Liver (tissue), 3 donors: ENCODE data around the gene HIF3A.

Source experiments
- EGR1 ChIP-seq, 2 donors: IDR thresholded peaks; 2 replicates each; pipeline ENCODE4 v1.6.1; 2016 to 2018; ENCODE audit warnings: antibody characterized with exemption in 2 of 2, low read depth in 2 of 2
- GABPA ChIP-seq, 2 donors: IDR thresholded peaks in 1 of 2; conservative IDR thresholded peaks in 1 of 2; 2 replicates each; pipeline ENCODE4 v1.6.1; 2016; ENCODE audit warnings: antibody characterized with exemption in 2 of 2, mild to moderate bottlenecking in 1 of 2, moderate library complexity in 1 of 2
- JUND ChIP-seq, 2 donors: IDR thresholded peaks; 2 replicates each; pipeline ENCODE4 v1.6.1; 2016; ENCODE audit warnings: antibody characterized with exemption in 2 of 2
- RAD21 ChIP-seq, 2 donors: IDR thresholded peaks; 2 replicates each; pipeline ENCODE4 v1.6.1; 2016; ENCODE audit warnings: antibody characterized with exemption in 2 of 2, mild to moderate bottlenecking in 2 of 2
- TAF1 ChIP-seq: conservative IDR thresholded peaks from 2 replicates; pipeline ENCODE4 v1.6.1; 2016; ENCODE audit warnings: antibody characterized with exemption, mild to moderate bottlenecking
- YY1 ChIP-seq: IDR thresholded peaks from 2 replicates; pipeline ENCODE4 v1.6.1; 2016; ENCODE audit warnings: antibody characterized with exemption, mild to moderate bottlenecking
- TF ChIP-seq, protein P1 (sequence below): IDR thresholded peaks from 2 replicates; pipeline ENCODE4 v1.6.1; 2016; ENCODE audit warnings: antibody characterized with exemption, mild to moderate bottlenecking
- TF ChIP-seq, protein P2 (sequence below): fragments of 150-350 bp; IDR thresholded peaks from 2 replicates; pipeline ENCODE4 v1.5.1; 2017; ENCODE audit warnings: improper control_type of control experiment, low read depth, low read length; ENCODE audit not compliant: missing input control
- TF ChIP-seq, protein P3 (sequence below): IDR thresholded peaks from 2 replicates; pipeline ENCODE4 v1.6.1; 2016; ENCODE audit warnings: antibody characterized with exemption
- donor health status: healthy.
- donor health status: healthy.

DNA sequence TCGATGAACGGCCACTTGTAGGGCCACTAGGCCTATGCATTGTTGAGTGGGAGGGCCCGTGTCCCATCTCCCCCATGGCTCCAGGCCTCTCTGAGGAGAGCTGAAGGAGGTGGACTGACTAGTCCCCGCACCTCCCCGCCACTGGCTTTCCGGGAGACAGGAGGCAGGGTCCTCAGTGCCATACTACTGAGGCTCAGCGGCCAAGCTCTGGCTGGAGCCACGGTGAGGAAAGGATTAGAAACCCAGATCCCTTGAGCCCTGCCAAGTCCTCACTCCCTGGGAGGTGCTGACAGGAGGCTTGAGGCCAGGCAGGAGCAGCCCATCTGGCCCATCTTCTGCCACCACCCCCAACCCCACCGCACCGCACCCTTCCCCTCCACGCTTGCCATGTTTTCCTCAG lies 87.6 kb downstream of the HIF3A start:
- TF ChIP-seq, protein P1, sequence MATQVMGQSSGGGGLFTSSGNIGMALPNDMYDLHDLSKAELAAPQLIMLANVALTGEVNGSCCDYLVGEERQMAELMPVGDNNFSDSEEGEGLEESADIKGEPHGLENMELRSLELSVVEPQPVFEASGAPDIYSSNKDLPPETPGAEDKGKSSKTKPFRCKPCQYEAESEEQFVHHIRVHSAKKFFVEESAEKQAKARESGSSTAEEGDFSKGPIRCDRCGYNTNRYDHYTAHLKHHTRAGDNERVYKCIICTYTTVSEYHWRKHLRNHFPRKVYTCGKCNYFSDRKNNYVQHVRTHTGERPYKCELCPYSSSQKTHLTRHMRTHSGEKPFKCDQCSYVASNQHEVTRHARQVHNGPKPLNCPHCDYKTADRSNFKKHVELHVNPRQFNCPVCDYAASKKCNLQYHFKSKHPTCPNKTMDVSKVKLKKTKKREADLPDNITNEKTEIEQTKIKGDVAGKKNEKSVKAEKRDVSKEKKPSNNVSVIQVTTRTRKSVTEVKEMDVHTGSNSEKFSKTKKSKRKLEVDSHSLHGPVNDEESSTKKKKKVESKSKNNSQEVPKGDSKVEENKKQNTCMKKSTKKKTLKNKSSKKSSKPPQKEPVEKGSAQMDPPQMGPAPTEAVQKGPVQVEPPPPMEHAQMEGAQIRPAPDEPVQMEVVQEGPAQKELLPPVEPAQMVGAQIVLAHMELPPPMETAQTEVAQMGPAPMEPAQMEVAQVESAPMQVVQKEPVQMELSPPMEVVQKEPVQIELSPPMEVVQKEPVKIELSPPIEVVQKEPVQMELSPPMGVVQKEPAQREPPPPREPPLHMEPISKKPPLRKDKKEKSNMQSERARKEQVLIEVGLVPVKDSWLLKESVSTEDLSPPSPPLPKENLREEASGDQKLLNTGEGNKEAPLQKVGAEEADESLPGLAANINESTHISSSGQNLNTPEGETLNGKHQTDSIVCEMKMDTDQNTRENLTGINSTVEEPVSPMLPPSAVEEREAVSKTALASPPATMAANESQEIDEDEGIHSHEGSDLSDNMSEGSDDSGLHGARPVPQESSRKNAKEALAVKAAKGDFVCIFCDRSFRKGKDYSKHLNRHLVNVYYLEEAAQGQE, result no peak
- TF ChIP-seq GABPA (IDR thresholded peaks at IDR 0.05 in 1 of 2, conservative IDR thresholded peaks at IDR 0.05 in 1 of 2) (no peak), RAD21 (IDR thresholded peaks at IDR 0.05) (no peak), EGR1 (IDR thresholded peaks at IDR 0.05; ENCODE audit: low read depth in 2 of 2) (no peak), YY1 (no peak), JUND (IDR thresholded peaks at IDR 0.05) (no peak), TAF1 (no peak)
- TF ChIP-seq, protein P2, sequence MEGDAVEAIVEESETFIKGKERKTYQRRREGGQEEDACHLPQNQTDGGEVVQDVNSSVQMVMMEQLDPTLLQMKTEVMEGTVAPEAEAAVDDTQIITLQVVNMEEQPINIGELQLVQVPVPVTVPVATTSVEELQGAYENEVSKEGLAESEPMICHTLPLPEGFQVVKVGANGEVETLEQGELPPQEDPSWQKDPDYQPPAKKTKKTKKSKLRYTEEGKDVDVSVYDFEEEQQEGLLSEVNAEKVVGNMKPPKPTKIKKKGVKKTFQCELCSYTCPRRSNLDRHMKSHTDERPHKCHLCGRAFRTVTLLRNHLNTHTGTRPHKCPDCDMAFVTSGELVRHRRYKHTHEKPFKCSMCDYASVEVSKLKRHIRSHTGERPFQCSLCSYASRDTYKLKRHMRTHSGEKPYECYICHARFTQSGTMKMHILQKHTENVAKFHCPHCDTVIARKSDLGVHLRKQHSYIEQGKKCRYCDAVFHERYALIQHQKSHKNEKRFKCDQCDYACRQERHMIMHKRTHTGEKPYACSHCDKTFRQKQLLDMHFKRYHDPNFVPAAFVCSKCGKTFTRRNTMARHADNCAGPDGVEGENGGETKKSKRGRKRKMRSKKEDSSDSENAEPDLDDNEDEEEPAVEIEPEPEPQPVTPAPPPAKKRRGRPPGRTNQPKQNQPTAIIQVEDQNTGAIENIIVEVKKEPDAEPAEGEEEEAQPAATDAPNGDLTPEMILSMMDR, result no peak
- TF ChIP-seq, protein P3, sequence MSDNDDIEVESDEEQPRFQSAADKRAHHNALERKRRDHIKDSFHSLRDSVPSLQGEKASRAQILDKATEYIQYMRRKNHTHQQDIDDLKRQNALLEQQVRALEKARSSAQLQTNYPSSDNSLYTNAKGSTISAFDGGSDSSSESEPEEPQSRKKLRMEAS, result no peak
